LNCAP (cell line): Measurements from ENCODE around the gene MAGT1.

Experiments used
- CTCF ChIP-seq: fragments of 450-650 bp; IDR thresholded peaks from 2 replicates; pipeline ENCODE4 v1.5.1; 2017; ENCODE audit warnings: mild to moderate bottlenecking

MAGT1 gene

GRCh38 chrX:77924320-77924859, 29.2 kb upstream of the MAGT1 start:
- no peak for TF ChIP-seq CTCF

DNA sequence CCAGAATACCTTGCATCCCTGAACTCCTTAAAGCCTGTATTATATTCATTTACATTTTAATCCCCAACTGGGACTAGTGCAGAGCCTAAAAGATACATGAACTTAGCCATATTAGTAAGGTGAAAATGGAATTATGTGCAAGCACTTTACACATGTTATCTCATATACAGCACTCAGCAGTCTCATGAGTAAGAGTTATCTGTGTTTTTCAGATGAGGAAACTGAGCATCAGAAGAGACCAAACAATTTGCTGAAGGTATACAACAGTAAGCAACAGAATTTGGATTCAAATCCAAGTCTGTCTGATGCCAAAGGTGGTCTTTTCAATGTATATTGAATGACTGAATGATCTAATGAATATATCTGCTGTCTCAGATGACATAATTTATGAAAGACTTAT, 27.6 kb upstream of the MAGT1 start:
- no peak for TF ChIP-seq CTCF

GRCh38 chrX:77918568-77918967, 23.3 kb upstream of the MAGT1 start:
- no peak for TF ChIP-seq CTCF

GRCh38 chrX:77917294-77917933, 22.2 kb upstream of the MAGT1 start:
- no peak for TF ChIP-seq CTCF

DNA sequence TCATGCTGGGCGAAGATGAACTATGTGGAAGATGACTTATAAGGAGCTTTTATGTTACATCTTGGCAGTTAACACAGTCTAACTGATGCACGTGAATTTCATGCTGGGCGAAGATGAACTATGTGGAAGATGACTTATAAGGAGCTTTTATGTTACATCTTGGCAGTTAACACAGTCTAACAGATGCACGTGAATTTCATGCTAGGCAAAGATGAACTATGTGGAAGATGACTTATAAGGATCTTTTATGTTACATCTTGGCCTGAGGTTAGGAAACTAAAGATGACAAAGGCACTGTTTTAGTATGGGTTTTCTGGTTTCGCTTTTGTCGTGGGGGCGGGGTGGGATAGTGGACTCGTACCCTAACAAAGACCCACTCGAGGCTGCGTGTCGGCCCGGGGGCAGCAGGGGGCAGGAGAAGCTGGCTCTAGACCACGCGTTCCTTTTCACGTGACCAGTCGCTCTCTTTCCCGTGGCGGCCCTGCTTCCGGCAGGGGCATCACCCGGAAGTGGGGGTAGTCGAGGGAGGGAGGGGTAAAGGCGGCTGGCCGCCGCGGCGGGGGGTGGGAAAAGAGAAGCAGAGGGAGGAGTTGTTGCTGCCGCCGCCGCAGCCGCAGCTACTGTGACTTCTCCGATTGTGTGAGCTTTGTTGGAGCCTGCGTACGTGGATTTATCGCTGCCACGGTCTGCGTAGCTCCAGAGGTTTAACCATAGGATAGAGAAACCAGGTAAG, 15.0 kb upstream of the MAGT1 start, which contains the start of gene ATP7A:
Gene ATP7A (plus strand): TSS at position 586 of the 733 bp plus-strand sequence. CDS start 60,949 bp downstream, outside the sequence.
- peak; percentile 56 for TF ChIP-seq CTCF

- no peak for TF ChIP-seq CTCF
Observed at GRCh38 chrX:77901506-77901905, 6.3 kb upstream of the MAGT1 start.

DNA sequence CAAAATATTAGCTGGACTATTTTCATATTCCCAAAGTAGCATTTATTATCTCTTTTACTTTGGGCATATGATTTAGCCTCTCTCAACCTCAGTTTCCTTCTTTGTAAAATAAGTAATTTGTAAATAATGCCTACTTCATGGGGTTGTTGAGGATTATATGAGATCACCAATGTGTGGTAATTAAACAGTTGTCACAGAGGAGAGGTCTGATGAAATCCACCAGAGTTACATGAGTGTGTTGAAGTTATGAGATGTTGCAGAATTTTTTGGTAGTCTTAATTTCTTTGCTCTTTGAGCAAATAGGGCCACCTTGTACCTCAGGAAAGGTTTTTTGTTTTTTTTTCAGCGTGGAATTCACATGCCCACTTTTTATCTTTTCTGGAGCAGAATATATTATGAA, 5.5 kb upstream of the MAGT1 start:
- no peak for TF ChIP-seq CTCF
